Activated naive CD4-positive, alpha-beta T cell treated with anti-CD3 and anti-CD28 coated beads, Interleukin-2, amount 10 ng/mL, durations not matched to agents 7 days and 5 days (primary cell): ENCODE data around the gene MAGEA8.
"Not testable (repeated sequence)": the region's sequence is repeated elsewhere in the genome, so short reads cannot be mapped to it uniquely, and the experiment has no call there.

Source experiments
- CTCF ChIA-PET: fragments of 350-600 bp; sonication (Branson Sonifier 250); formaldehyde crosslinking; loops from one replicate; lab custom pipeline; 2021; ENCODE audit warnings: antibody characterized with exemption; lab: Charles Lee
- DNase-seq: peaks from one replicate; pipeline ENCODE4 v3.0.0-alpha.2; 2020
- H3K27ac Mint-ChIP-seq: one replicate; pipeline ENCODE4 v1.8.0; 2021; ENCODE audit warnings: mild to moderate bottlenecking, moderate library complexity, mixed read lengths
- H3K27me3 Mint-ChIP-seq: one replicate; pipeline ENCODE4 v1.8.0; 2021; ENCODE audit warnings: mild to moderate bottlenecking, mixed read lengths
- H3K36me3 Mint-ChIP-seq: one replicate; pipeline ENCODE4 v1.8.0; 2021; ENCODE audit warnings: mixed read lengths
- H3K4me1 Mint-ChIP-seq: one replicate; pipeline ENCODE4 v1.8.0; 2021; ENCODE audit warnings: mixed read lengths
- H3K4me3 Mint-ChIP-seq: one replicate; pipeline ENCODE4 v1.8.0; 2021; ENCODE audit warnings: mild to moderate bottlenecking, moderate library complexity, mixed read lengths
- H3K9me3 Mint-ChIP-seq: one replicate; pipeline ENCODE4 v1.8.0; 2021; ENCODE audit warnings: mixed read lengths

Gene MAGEA8

DNA sequence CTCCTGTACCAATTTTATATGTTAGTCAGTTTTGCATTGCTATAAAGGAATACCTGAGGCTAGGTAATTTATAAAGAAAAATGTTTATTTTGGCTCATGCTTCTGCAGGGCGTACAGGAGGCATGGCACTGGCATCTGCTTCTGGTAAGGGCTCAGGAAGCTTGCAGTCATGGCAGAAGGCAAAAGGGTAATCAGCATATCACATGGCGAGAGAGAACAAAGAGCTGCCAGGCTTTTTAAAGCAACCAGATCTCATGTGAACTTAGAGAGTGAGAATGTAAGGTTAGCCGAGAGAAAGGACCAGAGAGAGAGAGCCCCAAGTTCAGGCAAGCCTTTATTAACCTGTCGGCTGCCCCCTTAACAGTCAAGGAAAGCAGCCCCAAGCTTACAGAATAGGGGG, 42.9 kb downstream of the MAGEA8 start:
- H3K9me3 Mint-ChIP-seq, DNase-seq, H3K36me3 Mint-ChIP-seq, CTCF ChIA-PET, H3K4me3 Mint-ChIP-seq, H3K27me3 Mint-ChIP-seq, H3K27ac Mint-ChIP-seq, H3K4me1 Mint-ChIP-seq: not testable (repeated sequence)

DNA sequence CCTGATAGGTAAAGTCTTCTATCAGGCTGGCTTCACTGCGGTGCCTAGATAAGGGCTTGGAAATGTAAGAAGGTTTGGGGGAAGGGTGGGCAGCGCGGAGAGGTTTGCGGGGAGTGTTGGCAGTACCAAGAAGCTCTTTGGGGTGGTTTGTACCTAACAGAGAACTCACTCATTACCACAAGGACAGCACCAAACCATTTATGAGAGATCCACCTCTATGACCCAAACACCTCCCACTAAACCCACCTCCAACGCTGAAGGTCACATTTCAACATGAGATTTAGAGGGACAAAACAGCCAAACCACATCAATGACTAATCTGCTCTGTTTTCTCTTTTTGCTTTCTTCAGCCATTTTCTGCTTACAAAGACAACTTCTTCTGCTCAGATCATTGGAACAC, 43.5 kb downstream of the MAGEA8 start:
- H3K4me1 Mint-ChIP-seq, H3K27me3 Mint-ChIP-seq, H3K27ac Mint-ChIP-seq, DNase-seq, H3K4me3 Mint-ChIP-seq, H3K36me3 Mint-ChIP-seq, H3K9me3 Mint-ChIP-seq, CTCF ChIA-PET: not testable (repeated sequence)

DNA sequence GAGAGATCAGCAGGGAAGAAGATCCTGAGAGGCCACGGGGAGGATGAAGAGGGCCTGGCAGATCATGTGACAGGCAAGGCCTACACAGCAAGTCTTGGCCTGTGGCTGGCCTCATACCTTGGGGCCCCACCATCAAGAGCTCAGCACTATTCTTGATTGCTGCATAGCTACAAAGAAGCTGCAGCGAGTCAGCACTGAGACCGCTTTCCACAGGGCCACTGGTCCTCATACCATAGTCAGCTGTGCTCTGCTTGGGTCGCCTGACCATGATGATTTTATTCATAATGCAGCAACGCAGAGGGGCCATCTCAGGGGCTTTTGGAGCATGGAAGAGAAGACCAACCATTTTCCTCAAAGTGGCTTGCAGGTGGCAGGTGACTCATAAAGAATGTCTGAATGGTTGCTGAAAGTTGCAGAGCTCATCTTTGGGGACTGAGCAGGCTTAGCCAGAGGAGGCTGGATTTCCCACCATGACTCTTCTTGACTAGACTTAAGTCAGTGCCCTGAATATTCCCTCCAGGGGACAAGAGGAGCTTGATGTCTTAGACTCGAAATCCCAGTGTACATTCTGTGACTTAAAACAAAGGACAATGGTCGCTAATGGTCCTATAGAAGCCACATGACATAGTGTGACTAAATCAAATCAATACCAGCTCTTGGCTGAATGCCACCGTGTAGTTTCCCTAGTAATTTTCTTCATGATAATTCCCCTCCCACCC, 46.4 kb downstream of the MAGEA8 start:
- H3K36me3 Mint-ChIP-seq, H3K27me3 Mint-ChIP-seq, H3K9me3 Mint-ChIP-seq, CTCF ChIA-PET, DNase-seq, H3K4me3 Mint-ChIP-seq, H3K4me1 Mint-ChIP-seq, H3K27ac Mint-ChIP-seq: not testable (repeated sequence)

DNA sequence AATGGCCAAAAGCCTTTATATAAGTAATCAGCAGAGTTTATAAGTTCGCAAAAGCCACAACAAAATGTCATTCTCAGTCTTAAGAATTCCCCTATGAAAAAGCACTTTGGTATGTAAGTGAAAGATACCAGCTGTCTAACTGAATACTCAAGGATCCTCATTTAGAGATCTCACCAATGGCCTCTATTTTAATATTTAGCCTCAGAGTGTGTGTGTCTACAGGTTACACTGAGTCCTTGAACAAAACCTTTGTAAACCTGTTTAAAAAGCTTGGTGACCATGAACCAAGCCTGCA, 46.9 kb downstream of the MAGEA8 start:
- H3K27ac Mint-ChIP-seq, H3K9me3 Mint-ChIP-seq, H3K4me1 Mint-ChIP-seq, H3K27me3 Mint-ChIP-seq, H3K4me3 Mint-ChIP-seq, H3K36me3 Mint-ChIP-seq, DNase-seq, CTCF ChIA-PET: not testable (repeated sequence)

DNA sequence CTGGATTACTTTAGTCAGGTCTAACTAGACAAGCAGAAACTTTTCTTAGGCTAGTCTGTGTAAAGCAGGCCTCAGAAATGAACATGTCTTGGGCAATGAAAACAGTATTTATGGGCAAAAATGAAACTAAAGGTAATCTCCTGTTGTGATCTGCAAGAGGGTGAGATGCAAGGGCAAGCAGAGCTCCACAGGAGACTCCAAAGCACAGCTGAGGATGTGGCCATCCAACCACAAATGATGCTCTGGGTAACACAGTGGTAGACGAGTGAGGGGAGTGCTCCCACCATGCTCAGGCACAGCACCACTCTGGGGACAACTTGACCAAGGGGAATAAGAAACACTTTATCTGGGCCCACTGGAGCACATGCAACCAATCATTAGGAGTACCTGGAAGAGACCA, 47.7 kb downstream of the MAGEA8 start:
- H3K9me3 Mint-ChIP-seq, H3K4me3 Mint-ChIP-seq, H3K27ac Mint-ChIP-seq, H3K36me3 Mint-ChIP-seq, DNase-seq, H3K27me3 Mint-ChIP-seq, H3K4me1 Mint-ChIP-seq, CTCF ChIA-PET: not testable (repeated sequence)

DNA sequence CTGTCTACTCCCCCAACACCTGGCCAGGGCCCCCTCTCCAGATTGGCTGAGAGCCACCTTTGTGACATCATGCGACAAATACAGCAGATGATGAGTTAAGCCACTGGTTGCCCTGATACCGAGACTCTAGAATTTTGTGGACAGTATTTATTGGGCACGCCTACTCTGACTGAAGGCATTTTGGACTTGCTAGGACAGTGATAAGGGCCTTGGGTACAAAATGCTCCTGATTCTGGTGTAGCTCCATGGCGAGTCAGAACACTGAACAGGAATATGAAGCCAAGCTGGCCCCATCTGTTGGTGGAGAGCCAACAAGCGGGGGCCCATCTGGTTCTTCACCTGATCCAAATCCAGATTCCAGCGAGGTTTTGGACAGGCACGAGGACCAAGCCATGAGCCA, 48.4 kb downstream of the MAGEA8 start, which contains the start of gene HSFX4:
Gene HSFX4, plus strand, starts transcription at position 174 of the 400 bp plus-strand sequence. Its CDS starts 72 bp downstream, at position 246.
- H3K9me3 Mint-ChIP-seq, H3K27ac Mint-ChIP-seq, H3K27me3 Mint-ChIP-seq, DNase-seq, H3K36me3 Mint-ChIP-seq, CTCF ChIA-PET, H3K4me1 Mint-ChIP-seq, H3K4me3 Mint-ChIP-seq: not testable (repeated sequence)

DNA sequence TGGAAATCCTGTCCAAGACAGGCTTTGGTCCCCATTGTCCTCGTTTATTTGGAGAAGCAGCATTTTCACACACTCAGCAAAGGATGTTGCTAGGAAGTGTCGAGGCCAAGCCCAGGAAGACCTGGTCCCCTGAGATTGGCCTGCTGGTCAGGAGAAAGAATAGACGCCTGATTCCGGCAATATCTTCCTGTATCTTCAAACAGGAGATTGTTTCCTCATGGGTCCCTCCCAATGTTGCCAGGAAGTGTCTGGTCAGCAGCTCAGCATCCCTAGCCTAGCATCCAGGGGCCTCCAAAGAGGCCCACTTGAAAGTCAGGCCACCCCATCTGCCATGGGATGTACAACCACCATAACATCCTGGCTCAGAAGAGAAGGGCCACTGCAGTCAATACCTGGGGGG, 50.4 kb downstream of the MAGEA8 start:
- H3K27ac Mint-ChIP-seq, H3K27me3 Mint-ChIP-seq, DNase-seq, H3K4me3 Mint-ChIP-seq, CTCF ChIA-PET, H3K4me1 Mint-ChIP-seq, H3K36me3 Mint-ChIP-seq, H3K9me3 Mint-ChIP-seq: not testable (repeated sequence)

DNA sequence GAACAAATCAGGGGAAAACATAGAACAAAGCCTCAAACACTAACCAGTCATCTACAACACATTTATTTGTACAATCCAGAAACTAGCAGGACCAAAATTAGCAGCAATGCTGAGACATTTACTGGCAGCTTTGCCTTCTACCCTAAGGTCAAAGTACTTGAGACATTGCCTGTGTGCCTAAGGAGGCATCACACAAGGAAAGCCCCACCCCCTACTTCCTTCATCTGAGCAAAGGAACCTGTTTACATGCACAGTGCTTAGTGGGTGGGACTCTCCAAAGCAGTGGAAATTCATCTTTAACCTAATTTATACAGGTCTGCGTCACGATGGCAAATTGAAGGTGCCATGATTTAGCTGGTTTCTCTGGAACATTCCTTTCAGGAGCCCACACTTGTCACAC, 51.2 kb downstream of the MAGEA8 start:
- H3K36me3 Mint-ChIP-seq, H3K27me3 Mint-ChIP-seq, H3K4me1 Mint-ChIP-seq, H3K9me3 Mint-ChIP-seq, DNase-seq, H3K27ac Mint-ChIP-seq, H3K4me3 Mint-ChIP-seq, CTCF ChIA-PET: not testable (repeated sequence)

DNA sequence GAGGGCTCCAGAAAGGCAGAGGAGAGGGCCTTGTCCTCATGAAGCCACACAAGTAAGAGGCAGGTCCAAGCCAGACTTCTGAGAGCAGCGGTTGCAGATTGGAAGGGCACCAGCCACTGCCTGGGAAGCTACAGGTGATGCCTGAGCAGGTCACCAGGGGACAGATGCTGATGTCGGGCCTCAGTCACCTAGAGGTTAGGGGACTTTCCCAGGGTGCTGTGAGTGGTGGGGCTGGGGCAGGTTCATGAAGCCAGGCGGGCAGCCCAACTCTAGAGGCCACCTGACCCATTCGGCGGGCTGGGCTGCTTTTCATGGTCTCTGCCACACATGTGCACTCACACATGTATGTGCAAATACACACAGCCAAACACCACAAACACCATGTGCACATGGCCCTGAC, 52.0 kb downstream of the MAGEA8 start:
- H3K9me3 Mint-ChIP-seq, H3K4me3 Mint-ChIP-seq, H3K27ac Mint-ChIP-seq, DNase-seq, CTCF ChIA-PET, H3K4me1 Mint-ChIP-seq, H3K36me3 Mint-ChIP-seq, H3K27me3 Mint-ChIP-seq: not testable (repeated sequence)

DNA sequence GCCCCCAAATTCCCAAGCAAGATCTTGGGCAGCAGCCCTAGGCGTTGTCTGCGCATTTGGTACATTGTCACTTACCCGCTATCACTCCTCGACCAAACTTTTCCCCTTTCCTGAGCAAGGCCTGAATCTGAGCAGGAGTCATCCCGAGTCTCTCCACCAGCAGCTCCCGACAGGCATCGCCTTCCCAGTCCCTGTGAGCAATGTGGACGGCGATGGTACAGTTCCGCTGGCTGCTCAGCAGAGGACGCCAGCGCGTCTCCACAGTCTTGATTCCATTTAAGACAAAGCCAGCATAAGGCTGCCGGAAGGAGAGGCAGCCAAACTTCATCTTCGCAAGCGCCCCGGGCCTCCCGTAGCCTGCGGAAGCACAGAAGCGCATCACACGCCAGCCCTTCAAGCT, 52.6 kb downstream of the MAGEA8 start:
- H3K9me3 Mint-ChIP-seq, H3K27ac Mint-ChIP-seq, CTCF ChIA-PET, H3K36me3 Mint-ChIP-seq, H3K4me1 Mint-ChIP-seq, H3K27me3 Mint-ChIP-seq, H3K4me3 Mint-ChIP-seq, DNase-seq: not testable (repeated sequence)
